EH (cell line): ENCODE data around the gene DSG3.

Source experiments
- DNase-seq: peaks from one replicate; pipeline ENCODE4 v3.0.0-alpha.2; 2015; ENCODE audit warnings: low read depth

DSG3 gene, protein sequence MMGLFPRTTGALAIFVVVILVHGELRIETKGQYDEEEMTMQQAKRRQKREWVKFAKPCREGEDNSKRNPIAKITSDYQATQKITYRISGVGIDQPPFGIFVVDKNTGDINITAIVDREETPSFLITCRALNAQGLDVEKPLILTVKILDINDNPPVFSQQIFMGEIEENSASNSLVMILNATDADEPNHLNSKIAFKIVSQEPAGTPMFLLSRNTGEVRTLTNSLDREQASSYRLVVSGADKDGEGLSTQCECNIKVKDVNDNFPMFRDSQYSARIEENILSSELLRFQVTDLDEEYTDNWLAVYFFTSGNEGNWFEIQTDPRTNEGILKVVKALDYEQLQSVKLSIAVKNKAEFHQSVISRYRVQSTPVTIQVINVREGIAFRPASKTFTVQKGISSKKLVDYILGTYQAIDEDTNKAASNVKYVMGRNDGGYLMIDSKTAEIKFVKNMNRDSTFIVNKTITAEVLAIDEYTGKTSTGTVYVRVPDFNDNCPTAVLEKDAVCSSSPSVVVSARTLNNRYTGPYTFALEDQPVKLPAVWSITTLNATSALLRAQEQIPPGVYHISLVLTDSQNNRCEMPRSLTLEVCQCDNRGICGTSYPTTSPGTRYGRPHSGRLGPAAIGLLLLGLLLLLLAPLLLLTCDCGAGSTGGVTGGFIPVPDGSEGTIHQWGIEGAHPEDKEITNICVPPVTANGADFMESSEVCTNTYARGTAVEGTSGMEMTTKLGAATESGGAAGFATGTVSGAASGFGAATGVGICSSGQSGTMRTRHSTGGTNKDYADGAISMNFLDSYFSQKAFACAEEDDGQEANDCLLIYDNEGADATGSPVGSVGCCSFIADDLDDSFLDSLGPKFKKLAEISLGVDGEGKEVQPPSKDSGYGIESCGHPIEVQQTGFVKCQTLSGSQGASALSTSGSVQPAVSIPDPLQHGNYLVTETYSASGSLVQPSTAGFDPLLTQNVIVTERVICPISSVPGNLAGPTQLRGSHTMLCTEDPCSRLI

DNA sequence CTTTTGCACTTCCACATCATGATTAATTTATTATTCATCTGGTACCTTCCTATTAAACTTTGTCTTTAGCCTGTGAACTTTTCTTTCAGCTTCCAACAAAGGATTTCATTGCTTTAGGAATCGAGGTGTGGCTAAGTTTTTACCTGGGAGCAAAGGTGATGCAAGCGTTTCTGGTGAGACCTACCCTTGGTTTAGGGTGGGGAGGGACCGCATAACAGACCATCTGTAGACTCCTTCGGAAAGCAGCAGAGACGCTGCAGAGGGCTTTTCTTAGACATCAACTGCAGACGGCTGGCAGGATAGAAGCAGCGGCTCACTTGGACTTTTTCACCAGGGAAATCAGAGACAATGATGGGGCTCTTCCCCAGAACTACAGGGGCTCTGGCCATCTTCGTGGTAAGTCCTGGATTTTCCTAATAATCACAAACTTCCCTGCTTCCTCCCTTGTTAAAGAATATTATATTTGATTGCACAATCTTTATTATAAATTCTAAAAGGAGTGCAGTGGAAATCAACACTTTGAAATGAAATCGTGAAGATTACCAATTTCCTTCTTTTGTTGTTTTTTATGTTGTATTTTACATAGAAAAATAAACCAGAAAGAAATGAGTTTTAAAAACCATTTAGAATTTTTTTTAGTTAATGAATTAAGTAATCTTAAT is at the start of gene DSG3:
Gene DSG3 (plus strand): TSS at position 212 of the 662 bp plus-strand sequence. CDS start 137 bp downstream, at position 349.
- DNase-seq, result no peak

DNA sequence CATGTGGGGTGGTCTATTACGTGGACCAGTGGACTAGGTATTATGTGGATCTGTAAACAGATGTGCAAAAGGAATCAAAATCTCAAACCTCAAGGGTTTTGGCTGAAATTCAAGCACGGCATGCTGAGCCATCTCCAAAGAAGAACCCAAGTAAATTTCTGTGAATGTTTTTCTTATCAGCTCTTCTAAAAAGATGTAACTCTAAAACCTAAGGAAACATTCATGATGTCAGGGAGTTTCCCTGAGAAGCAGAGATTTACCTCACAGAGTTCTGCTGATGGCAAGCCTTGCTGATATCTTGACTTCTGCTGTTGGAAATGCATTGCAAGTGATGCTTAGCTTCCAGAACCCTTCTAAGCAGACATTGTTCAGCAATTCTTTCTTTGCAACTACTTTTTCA is 49.4 kb upstream of the DSG3 start:
- no peak for DNase-seq

DNA sequence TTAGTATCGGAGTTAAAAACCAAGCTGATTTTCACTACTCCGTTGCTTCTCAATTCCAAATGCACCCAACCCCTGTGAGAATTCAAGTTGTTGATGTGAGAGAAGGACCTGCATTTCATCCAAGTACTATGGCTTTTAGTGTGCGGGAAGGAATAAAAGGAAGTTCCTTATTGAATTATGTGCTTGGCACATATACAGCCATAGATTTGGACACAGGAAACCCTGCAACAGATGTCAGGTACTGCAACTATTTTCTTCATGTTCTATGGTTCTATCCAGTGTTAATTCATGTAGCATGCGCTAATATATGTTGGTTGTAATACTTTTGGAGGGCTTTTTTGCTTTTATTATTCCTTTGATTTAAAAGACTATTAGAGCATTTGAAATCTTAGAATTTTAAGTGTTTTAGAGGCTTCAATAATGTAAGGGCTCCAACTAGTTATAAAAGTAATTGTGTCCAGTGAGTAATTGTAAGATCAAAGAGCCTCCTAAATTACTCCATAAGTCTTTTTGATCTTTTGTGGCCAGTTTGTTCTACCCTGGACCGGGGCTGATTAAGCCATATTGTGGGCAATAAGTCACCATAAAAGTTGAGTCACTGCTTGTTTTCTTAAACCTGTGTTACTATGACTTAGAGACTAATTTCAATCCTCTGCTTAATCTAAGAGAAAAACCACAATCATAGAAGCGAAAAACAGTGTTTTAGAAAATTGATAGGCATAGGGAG is 48.1 kb upstream of the DSG3 start:
- DNase-seq, result no peak

GRCh38 chr18:31401156-31402025 is 46.1 kb upstream of the DSG3 start:
- no peak for DNase-seq

DNA sequence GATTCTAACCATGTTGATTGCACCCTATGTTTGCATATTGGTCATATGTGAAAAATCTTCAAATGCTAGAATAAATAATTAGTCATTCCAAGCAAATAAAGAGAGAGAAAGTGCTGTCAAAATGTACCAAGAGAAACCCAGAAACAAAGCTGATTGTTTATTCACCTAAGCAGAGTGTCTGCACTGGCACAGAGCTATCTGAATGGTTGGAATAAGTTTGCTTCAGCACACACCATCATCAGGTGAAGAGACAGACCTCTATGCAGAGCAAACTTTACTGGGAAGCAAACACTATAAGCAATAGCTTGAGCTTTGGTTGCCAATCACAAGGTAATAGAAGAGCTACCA is 45.5 kb upstream of the DSG3 start:
- DNase-seq, result no peak

GRCh38 chr18:31403409-31403808 is 44.1 kb upstream of the DSG3 start:
- DNase-seq, result no peak

DNA sequence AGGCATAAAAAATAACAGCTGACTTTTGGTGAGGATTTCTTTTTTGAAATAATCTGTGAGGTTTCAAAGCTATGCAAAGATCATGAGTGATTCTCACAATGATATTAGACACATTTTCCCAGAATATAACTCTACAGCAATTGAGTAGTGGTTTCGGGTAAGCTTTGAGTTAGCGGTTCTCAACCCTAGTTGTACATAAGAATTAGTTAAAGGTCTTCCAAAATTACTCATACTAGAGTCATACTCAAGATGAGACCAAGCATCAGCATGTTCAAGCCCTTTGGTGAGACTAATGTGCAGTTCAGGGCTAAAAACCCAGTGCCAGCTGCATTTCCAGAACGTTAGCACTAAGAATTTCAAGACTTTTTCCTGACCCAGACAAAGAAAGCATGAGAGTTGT is 39.9 kb upstream of the DSG3 start:
- DNase-seq, result no peak

DNA sequence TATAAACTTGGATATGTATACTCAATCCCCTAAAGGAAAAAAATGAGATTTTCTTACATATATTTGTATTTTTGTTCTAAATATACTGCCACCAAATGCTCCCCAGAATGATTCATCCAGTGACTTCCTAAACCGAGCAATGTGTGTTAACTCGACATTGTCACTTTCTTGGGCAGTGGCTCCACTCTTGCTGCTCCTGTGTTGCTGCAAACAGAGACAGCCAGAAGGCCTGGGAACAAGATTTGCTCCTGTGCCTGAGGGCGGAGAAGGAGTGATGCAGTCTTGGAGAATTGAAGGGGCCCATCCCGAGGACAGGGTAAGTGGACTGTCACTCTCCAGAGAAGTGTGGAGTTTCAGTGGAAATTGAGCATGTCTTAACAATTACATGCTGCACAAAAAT is 38.3 kb upstream of the DSG3 start:
- DNase-seq, result no peak

GRCh38 chr18:31410716-31411483 is 36.6 kb upstream of the DSG3 start:
- no peak for DNase-seq

- no peak for DNase-seq
These were observed 34.4 kb upstream of the DSG3 start for GRCh38 chr18:31413137-31413536.

DNA sequence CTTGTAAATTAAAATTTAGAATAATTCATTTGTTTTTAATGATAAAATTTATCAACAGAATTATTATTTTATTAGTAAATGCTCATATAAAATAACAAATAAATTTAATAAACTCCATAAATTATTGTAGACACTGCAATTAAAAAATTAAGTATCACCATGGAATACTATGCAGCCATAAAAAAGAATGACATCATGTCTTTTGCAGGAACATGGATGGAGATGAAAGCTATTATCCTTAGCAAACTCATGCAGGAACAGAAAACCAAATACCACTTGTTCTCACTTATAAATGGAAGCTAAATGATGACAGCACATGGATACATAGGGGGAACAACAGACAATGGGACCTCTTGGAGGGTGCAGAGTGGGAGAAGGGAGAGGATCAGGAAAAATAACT is 29.7 kb upstream of the DSG3 start:
- no peak for DNase-seq

GRCh38 chr18:31419457-31419932 is 28.0 kb upstream of the DSG3 start:
- DNase-seq, result no peak

DNA sequence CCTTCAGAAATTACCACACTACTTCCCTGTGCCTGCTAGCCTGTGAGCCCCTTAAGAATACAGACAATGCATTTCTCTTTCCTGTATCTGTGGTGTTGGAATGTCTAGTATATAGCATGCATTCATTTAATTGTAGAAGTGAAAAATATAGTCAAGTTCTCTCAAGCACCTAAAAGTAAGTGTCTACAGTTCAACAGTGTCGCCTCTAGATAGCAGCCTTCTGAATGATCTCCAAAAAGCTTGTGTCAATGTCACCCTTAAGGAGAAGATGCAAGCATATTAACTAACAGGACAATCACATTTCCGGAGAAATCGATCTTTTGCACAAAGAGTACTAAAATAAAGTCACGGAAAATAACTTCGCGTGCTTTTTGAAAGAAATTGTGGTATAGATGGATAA is 27.5 kb upstream of the DSG3 start:
- DNase-seq, result no peak

GRCh38 chr18:31420524-31420923 is 27.0 kb upstream of the DSG3 start:
- DNase-seq, result no peak

GRCh38 chr18:31424383-31424988 is 23.1 kb upstream of the DSG3 start:
- DNase-seq, result peak; percentile 3

DNA sequence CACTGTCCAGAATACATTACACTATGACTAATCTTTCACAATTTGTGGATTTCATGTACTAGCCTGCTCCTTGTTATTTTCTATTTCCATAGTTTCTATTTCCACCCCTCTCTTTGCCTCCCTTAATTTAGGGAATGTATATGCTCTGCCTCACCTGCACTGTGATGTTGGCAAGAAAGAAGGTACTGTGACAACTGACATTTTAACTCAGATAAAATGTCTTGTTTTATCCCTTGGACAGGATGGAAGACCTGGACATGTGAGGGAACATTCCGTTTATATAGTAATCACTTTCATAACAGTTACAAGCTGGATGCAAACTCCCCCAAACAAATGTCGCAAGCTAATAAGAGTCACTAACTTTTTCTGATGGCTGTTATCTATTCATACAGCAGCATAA is 21.5 kb upstream of the DSG3 start:
- no peak for DNase-seq

- no peak for DNase-seq
These were observed 20.6 kb upstream of the DSG3 start for GRCh38 chr18:31426871-31427406.

GRCh38 chr18:31428211-31428610 is 19.3 kb upstream of the DSG3 start:
- DNase-seq, result no peak

- DNase-seq, result no peak
These were observed 17.9 kb upstream of the DSG3 start for GRCh38 chr18:31429623-31430022.
